Measurements from ENCODE around the gene MIP. TPM values are rescaled to one million over a fixed set of nuclear protein-coding genes. Genes with fewer than 3 reads are reported as not detected.

The MIP gene
- total and polyA plus RNA-seq, 2 of the 4 experiments (the other 2 are of a cell fraction), result not detected

- no peak overlapping the region for H3K4me3 ChIP-seq (ENCODE audit: insufficient read depth, low read depth, low read length)
- no peak overlapping the region for H2BK5ac ChIP-seq (ENCODE audit: low read depth, low read length, poor library complexity, severe bottlenecking)
- no peak overlapping the region for H2BK15ac ChIP-seq (ENCODE audit: low read depth, low read length)
- H3K56ac ChIP-seq (ENCODE audit: extremely low read depth, insufficient read depth, low read length), result no peak overlapping the region
- H3K18ac ChIP-seq (ENCODE audit: low read depth, low read length), result no peak overlapping the region
- H3K4me2 ChIP-seq (ENCODE audit: low read depth, low read length), result no peak overlapping the region
- dilution Hi-C loops (cut with HindIII; ENCODE audit: low sequenced_read_pairs, unreplicated experiment) (no loop called here), intact Hi-C loops (cut with micrococcal nuclease) (no loop called here), in situ Hi-C loops (cut with MboI; ENCODE audit: low sequenced_read_pairs) (no loop called here)
- H3K36me3 ChIP-seq (ENCODE audit: control insufficient read depth, insufficient read depth, low read length), result no peaks in the 10 kb centered on the region
- H3K14ac ChIP-seq (replicated peaks; ENCODE audit: low read depth, low read length), result no peak overlapping the region
- no peak overlapping the region for H2AFZ ChIP-seq (replicated peaks; ENCODE audit: low read length, poor library complexity)
- WGBS, 2 experiments (ENCODE audit: extremely low coverage in 2 of 2, insufficient read length in 1 of 2), result 100% methylated on average over 2 of the region's 3 CpGs; no CpG with 5 or more reads in 1 of the 2 experiments
- POLR2A ChIA-PET (ENCODE audit: unreplicated experiment), result no interaction called here
- H3K9me3 ChIP-seq (ENCODE audit: control insufficient read depth, insufficient read depth, low read length), result no peaks in the 10 kb centered on the region
- no peak overlapping the region for H3K23ac ChIP-seq (ENCODE audit: low read depth, low read length)
- H3K4ac ChIP-seq (ENCODE audit: low read depth, low read length), result peak overlapping the region; percentile 13; the same call in 1 of the 2 replicates
- DNase-seq (no peak), ATAC-seq (ENCODE audit: low read depth) (no peak)
- no peak overlapping the region for H4K5ac ChIP-seq (ENCODE audit: low read depth, low read length)
- no TSS peak for BruUV-seq (replicated peaks)
- H4K20me1 ChIP-seq (ENCODE audit: insufficient read depth, low read length), result no peaks in the 10 kb centered on the region
- no peak overlapping the region for H3K9ac ChIP-seq (ENCODE audit: low read depth, low read length)
- H3K9me1 ChIP-seq (ENCODE audit: insufficient read depth, low read length), result no peaks in the 10 kb centered on the region
- H3K4me1 ChIP-seq (ENCODE audit: control insufficient read depth, insufficient read depth, low read length), result no peaks in the 10 kb centered on the region
- CTCF ChIA-PET, result interaction anchor here (0.6 to 1.9 kb wide), 3 partner anchors 14 to 252 kb away, joined by 3 to 8 read pairs (median 4); no protein-coding TSS in a partner anchor
- H3K27ac ChIP-seq (ENCODE audit: insufficient read depth, low read length), result no peak overlapping the region
- no peak overlapping the region for H2AK9ac ChIP-seq (replicated peaks; ENCODE audit: low read depth, low read length, poor library complexity)
- H2BK120ac ChIP-seq (ENCODE audit: low read depth, low read length), result no peak overlapping the region
- no peak overlapping the region for H4K91ac ChIP-seq (ENCODE audit: insufficient read depth, low read depth, low read length)
- H2AK5ac ChIP-seq (ENCODE audit: low read depth, low read length), result 0 out of 2 replicates have a peak overlapping the region, but pooled peaks have one; percentile 5
- H3K27me3 ChIP-seq (ENCODE audit: control insufficient read depth, insufficient read depth, low read length), result peaks cover 15% of the 10 kb centered on the region
- no peak overlapping the region for H2BK20ac ChIP-seq (ENCODE audit: low read depth, low read length)
- peaks cover 10 to 13% of the 10 kb centered on the region in 2 experiments for H3K79me1 ChIP-seq (ENCODE audit: low read depth in 1 of 2, low read length in 2 of 2)
- TF ChIP-seq FOS (IDR thresholded peaks at IDR 0.05; ENCODE audit: low read depth, low read length) (no peak), BHLHE40 (IDR thresholded peaks at IDR 0.05; ENCODE audit: low read depth, low read length) (no peak), NFE2L2 (IDR thresholded peaks at IDR 0.05; ENCODE audit: low read depth, low read length) (no peak)
- H4K8ac ChIP-seq (ENCODE audit: low read depth in 2 of 2, low read length in 2 of 2), result peak overlapping the region; percentile 86 to 97
Measured at GRCh38 chr12:56450241-56450640, 4.2 kb downstream of the MIP start.
